SU-DHL-6 (cell line): ENCODE results near the gene ACSS2.

ENCODE experiments used
- EZH2phosphoT487 ChIP-seq: fragments of 200-600 bp; sonication (generic), shearing (Covaris generic); conservative IDR thresholded peaks from 2 replicates; pipeline ENCODE4 v1.6.1; 2018; ENCODE audit warnings: mild to moderate bottlenecking, antibody characterized with exemption, low read length, moderate library complexity, mixed read lengths
- TF ChIP-seq, protein P1 (sequence below): fragments of 200-600 bp; sonication (generic); IDR thresholded peaks from one replicate; pipeline ENCODE4 v1.5.1; 2017; ENCODE audit warnings: antibody characterized with exemption, mild to moderate bottlenecking, low read length, moderate library complexity; ENCODE audit not compliant: insufficient read depth, poor library complexity, severe bottlenecking

DNA sequence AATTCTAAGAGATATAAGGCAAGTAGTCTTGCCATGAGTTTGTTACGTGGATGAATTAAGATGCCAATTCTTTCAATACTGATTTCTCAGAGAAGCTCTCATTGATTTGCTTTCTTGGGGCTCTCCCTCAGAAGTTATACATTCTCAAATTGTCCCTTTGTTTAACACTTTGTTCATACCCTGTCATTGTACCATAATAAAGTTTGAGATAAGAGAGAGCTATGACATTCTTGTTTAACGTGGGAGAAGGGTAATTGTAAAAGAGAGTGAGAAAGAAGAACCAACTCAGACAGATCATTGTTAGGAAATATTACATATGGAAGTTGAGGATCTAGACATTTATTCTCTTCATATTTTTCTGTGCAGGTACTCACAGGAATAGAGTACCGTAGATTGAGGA, 19.1 kb downstream of the ACSS2 start:
- TF ChIP-seq, protein P1, sequence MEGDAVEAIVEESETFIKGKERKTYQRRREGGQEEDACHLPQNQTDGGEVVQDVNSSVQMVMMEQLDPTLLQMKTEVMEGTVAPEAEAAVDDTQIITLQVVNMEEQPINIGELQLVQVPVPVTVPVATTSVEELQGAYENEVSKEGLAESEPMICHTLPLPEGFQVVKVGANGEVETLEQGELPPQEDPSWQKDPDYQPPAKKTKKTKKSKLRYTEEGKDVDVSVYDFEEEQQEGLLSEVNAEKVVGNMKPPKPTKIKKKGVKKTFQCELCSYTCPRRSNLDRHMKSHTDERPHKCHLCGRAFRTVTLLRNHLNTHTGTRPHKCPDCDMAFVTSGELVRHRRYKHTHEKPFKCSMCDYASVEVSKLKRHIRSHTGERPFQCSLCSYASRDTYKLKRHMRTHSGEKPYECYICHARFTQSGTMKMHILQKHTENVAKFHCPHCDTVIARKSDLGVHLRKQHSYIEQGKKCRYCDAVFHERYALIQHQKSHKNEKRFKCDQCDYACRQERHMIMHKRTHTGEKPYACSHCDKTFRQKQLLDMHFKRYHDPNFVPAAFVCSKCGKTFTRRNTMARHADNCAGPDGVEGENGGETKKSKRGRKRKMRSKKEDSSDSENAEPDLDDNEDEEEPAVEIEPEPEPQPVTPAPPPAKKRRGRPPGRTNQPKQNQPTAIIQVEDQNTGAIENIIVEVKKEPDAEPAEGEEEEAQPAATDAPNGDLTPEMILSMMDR = no peak
- no peak for TF ChIP-seq EZH2phosphoT487
